ENCODE data around the gene CCDC106.

CCDC106 gene

DNA sequence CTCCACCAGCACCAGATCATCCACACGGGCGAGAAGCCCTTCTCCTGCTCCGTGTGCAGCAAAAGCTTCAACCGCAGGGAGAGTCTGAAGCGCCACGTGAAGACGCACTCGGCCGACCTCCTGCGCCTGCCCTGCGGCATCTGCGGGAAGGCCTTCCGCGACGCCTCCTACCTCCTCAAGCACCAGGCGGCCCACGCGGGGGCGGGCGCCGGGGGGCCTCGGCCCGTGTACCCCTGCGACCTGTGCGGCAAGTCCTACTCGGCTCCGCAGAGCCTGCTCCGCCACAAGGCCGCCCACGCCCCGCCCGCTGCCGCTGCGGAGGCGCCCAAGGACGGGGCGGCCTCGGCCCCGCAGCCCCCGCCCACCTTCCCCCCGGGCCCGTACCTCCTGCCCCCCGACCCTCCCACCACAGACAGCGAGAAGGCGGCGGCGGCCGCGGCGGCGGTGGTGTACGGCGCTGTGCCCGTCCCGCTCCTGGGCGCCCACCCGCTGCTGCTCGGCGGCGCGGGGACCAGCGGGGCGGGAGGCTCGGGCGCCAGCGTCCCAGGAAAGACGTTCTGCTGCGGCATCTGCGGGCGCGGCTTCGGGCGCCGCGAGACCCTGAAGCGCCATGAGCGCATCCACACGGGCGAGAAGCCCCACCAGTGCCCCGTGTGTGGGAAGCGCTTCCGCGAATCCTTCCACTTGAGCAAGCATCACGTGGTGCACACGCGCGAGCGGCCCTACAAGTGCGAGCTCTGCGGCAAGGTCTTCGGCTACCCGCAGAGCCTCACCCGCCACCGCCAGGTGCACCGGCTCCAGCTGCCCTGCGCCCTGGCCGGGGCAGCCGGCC, 33.1 kb upstream of the CCDC106 start:
- no peak overlapping the region for H3K27ac ChIP-seq
- TF ChIP-seq, protein P1, sequence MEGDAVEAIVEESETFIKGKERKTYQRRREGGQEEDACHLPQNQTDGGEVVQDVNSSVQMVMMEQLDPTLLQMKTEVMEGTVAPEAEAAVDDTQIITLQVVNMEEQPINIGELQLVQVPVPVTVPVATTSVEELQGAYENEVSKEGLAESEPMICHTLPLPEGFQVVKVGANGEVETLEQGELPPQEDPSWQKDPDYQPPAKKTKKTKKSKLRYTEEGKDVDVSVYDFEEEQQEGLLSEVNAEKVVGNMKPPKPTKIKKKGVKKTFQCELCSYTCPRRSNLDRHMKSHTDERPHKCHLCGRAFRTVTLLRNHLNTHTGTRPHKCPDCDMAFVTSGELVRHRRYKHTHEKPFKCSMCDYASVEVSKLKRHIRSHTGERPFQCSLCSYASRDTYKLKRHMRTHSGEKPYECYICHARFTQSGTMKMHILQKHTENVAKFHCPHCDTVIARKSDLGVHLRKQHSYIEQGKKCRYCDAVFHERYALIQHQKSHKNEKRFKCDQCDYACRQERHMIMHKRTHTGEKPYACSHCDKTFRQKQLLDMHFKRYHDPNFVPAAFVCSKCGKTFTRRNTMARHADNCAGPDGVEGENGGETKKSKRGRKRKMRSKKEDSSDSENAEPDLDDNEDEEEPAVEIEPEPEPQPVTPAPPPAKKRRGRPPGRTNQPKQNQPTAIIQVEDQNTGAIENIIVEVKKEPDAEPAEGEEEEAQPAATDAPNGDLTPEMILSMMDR (conservative IDR thresholded peaks at IDR 0.05): no peak

DNA sequence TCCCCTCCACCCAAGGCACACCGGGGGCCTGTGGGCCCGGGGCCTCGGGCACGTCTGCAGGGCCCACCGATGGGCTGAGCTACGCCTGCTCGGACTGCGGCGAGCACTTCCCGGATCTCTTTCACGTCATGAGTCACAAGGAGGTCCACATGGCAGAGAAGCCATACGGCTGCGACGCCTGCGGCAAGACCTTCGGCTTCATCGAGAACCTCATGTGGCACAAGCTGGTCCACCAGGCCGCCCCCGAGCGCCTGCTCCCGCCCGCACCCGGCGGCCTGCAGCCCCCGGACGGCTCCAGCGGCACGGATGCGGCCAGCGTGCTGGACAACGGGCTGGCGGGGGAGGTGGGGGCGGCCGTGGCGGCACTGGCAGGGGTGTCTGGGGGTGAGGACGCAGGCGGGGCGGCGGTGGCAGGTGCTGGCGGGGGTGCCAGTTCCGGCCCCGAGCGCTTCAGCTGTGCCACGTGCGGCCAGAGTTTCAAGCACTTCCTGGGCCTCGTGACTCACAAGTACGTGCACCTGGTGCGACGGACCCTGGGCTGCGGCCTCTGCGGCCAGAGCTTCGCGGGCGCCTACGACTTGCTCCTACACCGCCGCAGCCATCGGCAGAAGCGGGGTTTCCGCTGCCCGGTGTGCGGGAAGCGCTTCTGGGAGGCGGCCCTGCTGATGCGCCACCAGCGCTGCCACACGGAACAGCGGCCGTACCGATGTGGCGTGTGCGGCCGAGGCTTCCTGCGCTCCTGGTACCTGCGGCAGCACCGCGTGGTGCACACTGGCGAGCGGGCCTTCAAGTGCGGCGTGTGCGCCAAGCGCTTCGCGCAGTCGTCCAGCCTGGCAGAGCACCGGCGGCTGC, 32.2 kb upstream of the CCDC106 start:
- TF ChIP-seq, protein P1 (conservative IDR thresholded peaks at IDR 0.05): no peak
- H3K27ac ChIP-seq: no peak overlapping the region

DNA sequence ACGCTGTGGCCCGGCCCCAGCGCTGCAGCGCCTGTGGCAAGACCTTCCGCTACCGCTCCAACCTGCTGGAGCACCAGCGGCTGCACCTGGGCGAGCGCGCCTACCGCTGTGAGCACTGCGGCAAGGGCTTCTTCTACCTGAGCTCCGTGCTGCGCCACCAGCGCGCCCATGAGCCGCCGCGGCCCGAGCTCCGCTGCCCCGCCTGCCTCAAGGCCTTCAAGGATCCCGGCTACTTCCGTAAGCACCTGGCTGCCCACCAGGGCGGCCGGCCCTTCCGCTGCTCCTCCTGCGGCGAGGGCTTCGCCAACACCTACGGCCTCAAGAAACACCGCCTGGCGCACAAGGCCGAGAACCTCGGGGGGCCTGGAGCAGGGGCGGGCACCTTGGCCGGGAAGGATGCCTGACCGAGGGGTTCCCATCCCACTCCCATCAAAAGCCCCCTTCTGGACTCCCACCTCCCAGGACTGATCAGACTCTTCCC, 31.6 kb upstream of the CCDC106 start:
- TF ChIP-seq, protein P1 (conservative IDR thresholded peaks at IDR 0.05): no peak
- no peak overlapping the region for H3K27ac ChIP-seq

DNA sequence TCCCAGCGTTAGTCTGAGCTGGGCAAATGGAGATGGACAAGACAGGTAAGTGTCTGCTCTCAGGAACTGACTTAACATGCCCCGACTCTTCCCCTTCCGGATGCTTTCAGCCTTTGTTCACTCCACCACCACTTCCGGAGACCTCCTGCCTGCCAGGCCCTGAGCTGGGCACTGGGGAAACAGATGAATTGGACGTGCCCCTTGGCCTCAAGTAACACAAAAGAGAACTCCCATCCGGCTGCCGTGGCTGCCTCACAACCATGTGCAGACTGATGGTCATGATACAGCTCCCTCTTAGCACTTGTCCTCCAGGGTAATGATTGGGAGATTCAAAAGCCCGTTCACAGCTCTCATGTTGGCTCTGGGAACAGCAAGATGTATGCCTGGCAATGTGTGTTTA, 30.6 kb upstream of the CCDC106 start:
- TF ChIP-seq, protein P1 (conservative IDR thresholded peaks at IDR 0.05): no peak
- H3K27ac ChIP-seq: no peak overlapping the region

DNA sequence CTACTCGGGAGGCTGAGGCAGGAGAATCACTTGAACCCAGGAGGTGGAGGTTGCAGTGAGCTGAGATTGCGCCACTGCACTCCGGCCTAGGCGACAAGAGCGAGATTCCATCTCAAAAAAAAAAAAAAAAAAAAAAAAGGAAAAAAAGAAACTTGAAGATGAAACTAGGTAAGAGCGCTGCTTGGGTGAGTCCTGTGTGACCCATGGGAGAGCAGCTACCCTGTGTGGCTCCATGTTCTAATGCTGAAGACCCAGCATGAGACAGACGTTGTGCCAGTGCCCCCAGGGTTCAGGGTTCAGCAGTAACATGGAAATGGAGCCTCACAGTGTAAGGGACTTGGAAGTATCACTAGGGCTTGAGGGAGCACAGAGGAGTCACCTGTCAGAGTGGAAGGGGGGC, 29.6 kb upstream of the CCDC106 start:
- TF ChIP-seq, protein P1 (conservative IDR thresholded peaks at IDR 0.05): no peak
- H3K27ac ChIP-seq: no peak overlapping the region

DNA sequence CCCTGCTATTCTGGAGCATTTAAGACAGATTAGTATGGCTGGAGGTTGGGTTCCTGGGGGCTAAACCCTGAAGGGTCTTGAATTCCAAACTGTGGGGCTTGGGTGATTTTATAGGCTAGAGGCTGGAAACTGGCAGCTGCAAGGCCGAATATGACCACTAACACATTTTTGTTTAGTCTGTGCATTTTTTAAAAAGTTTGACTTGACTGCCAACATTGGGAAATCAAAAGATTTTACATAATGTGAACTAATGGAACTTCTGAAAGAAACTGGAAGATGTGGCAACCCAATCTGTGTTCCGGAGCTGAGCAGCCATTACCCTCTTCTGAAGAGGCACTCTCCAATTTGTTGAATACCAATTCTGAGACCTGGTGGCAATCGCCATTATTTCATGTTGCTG, 28.7 kb upstream of the CCDC106 start:
- TF ChIP-seq, protein P1 (conservative IDR thresholded peaks at IDR 0.05): no peak
- no peak overlapping the region for H3K27ac ChIP-seq
